IMR-90 (cell line): ENCODE measurements around the gene SLC29A3. TPM values are rescaled to one million over a fixed set of nuclear protein-coding genes. Genes with fewer than 3 reads are reported as not detected.

Experiments used
- ATAC-seq: fragments of 200-7000 bp; cut with Tn5 transposase; 2 replicates; pipeline ENCODE4 v1.9.1; 2020; ENCODE audit warnings: low read depth, mild to moderate bottlenecking, moderate library complexity
- BruUV-seq: library from RNA; stranded (reverse); fragments of 400-500 nt; replicated peaks from 2 replicates; lab custom pipeline; 2021; lab: Mats Ljungman, UMichigan
- CTCF ChIA-PET: fragments of 300-600 bp; formaldehyde crosslinking; extraction: SDS; loops from one replicate; lab custom pipeline; 2021; ENCODE audit warnings: antibody characterized with exemption; lab: Yijun Ruan, JAX
- POLR2A ChIA-PET: fragments of 300-600 bp; sonication (Branson Sonifier 250); formaldehyde crosslinking; loops from one replicate; lab custom pipeline; 2022; ENCODE audit warnings: antibody characterized with exemption; ENCODE audit not compliant: unreplicated experiment; lab: Charles Lee
- DNase-seq: peaks from one replicate; pipeline ENCODE4 v3.0.0; 2013
- H2AFZ ChIP-seq: replicated peaks from 2 replicates; pipeline ENCODE3; 2013; ENCODE audit warnings: low read length, mild to moderate bottlenecking; ENCODE audit not compliant: poor library complexity
- H2AK5ac ChIP-seq: 2 replicates; pipeline ENCODE4 v1.6.1; 2013; ENCODE audit warnings: low read depth, low read length, inconsistent platforms
- H2AK9ac ChIP-seq: replicated peaks from 2 replicates; pipeline ENCODE3; 2013; ENCODE audit warnings: mild to moderate bottlenecking, low read depth, low read length, moderate library complexity; ENCODE audit not compliant: poor library complexity
- H2BK120ac ChIP-seq: 2 replicates; pipeline ENCODE4 v1.6.1; 2013; ENCODE audit warnings: low read depth, low read length, inconsistent platforms
- H2BK15ac ChIP-seq: 3 replicates; pipeline ENCODE4 v1.6.1; 2013; ENCODE audit warnings: low read depth, low read length, inconsistent platforms
- H2BK20ac ChIP-seq: 2 replicates; pipeline ENCODE4 v1.6.1; 2013; ENCODE audit warnings: low read depth, mild to moderate bottlenecking, inconsistent platforms, low read length, moderate library complexity
- H2BK5ac ChIP-seq: 2 replicates; pipeline ENCODE4 v1.6.1; 2013; ENCODE audit warnings: mild to moderate bottlenecking, low read depth, low read length, inconsistent platforms; ENCODE audit not compliant: poor library complexity, severe bottlenecking
- H3K14ac ChIP-seq: replicated peaks from 2 replicates; pipeline ENCODE4 v1.6.1; 2013; ENCODE audit warnings: low read depth, low read length, inconsistent platforms
- H3K18ac ChIP-seq: 2 replicates; pipeline ENCODE4 v1.6.1; 2013; ENCODE audit warnings: low read depth, low read length, control low read depth
- H3K23ac ChIP-seq: 2 replicates; pipeline ENCODE4 v1.6.1; 2013; ENCODE audit warnings: low read depth, low read length, inconsistent platforms
- H3K27ac ChIP-seq: 2 replicates; pipeline ENCODE4 v1.5.1; 2013; ENCODE audit warnings: mild to moderate bottlenecking, control low read depth, low read length; ENCODE audit not compliant: insufficient read depth
- H3K27me3 ChIP-seq: 2 replicates; pipeline ENCODE4 v1.6.1; 2013; ENCODE audit warnings: low read length; ENCODE audit not compliant: control insufficient read depth, insufficient read depth
- H3K36me3 ChIP-seq: 2 replicates; pipeline ENCODE4 v1.6.1; 2013; ENCODE audit warnings: low read length, mixed read lengths; ENCODE audit not compliant: control insufficient read depth, insufficient read depth
- H3K4ac ChIP-seq: 2 replicates; pipeline ENCODE4 v1.6.1; 2013; ENCODE audit warnings: low read depth, low read length, inconsistent platforms
- H3K4me1 ChIP-seq: 2 replicates; pipeline ENCODE4 v1.6.1; 2013; ENCODE audit warnings: low read length, mixed read lengths; ENCODE audit not compliant: control insufficient read depth, insufficient read depth
- H3K4me2 ChIP-seq: 2 replicates; pipeline ENCODE4 v1.6.1; 2013; ENCODE audit warnings: low read depth, mild to moderate bottlenecking, control low read depth, low read length, moderate library complexity
- H3K4me3 ChIP-seq: 2 replicates; pipeline ENCODE4 v1.5.1; 2013; ENCODE audit warnings: low read depth, mild to moderate bottlenecking, control low read depth, low read length, moderate library complexity; ENCODE audit not compliant: insufficient read depth
- H3K56ac ChIP-seq: 2 replicates; pipeline ENCODE4 v1.6.1; 2013; ENCODE audit warnings: low read length, inconsistent platforms; ENCODE audit not compliant: insufficient read depth; ENCODE audit errors: extremely low read depth
- H3K79me1 ChIP-seq, 2 experiments: 2 replicates each; pipeline ENCODE4 v1.6.1; 2013; ENCODE audit warnings: low read length in 2 of 2, inconsistent platforms in 1 of 2, low read depth in 1 of 2
- H3K9ac ChIP-seq: 2 replicates; pipeline ENCODE4 v1.6.1; 2013; ENCODE audit warnings: low read depth, low read length, control low read depth
- H3K9me1 ChIP-seq: 2 replicates; pipeline ENCODE4 v1.6.1; 2013; ENCODE audit warnings: low read length, inconsistent platforms; ENCODE audit not compliant: insufficient read depth
- H3K9me3 ChIP-seq: 2 replicates; pipeline ENCODE4 v1.6.1; 2013; ENCODE audit warnings: low read length; ENCODE audit not compliant: control insufficient read depth, insufficient read depth
- H4K20me1 ChIP-seq: 2 replicates; pipeline ENCODE4 v1.6.1; 2013; ENCODE audit warnings: low read length, inconsistent platforms; ENCODE audit not compliant: insufficient read depth
- H4K5ac ChIP-seq: 2 replicates; pipeline ENCODE4 v1.6.1; 2013; ENCODE audit warnings: mild to moderate bottlenecking, low read depth, low read length, control low read depth
- H4K8ac ChIP-seq, 2 experiments: 2 replicates each; pipeline ENCODE4 v1.6.1; 2013; ENCODE audit warnings: low read depth in 2 of 2, low read length in 2 of 2, control low read depth in 1 of 2, inconsistent platforms in 1 of 2
- H4K91ac ChIP-seq: 2 replicates; pipeline ENCODE4 v1.6.1; 2013; ENCODE audit warnings: low read depth, low read length, inconsistent platforms; ENCODE audit not compliant: insufficient read depth
- BHLHE40 ChIP-seq: fragments of 150-350 bp; IDR thresholded peaks from 2 replicates; pipeline ENCODE4 v1.6.1; 2016; ENCODE audit warnings: mild to moderate bottlenecking, low read depth, low read length
- CEBPB ChIP-seq: IDR thresholded peaks from 2 replicates; pipeline ENCODE4 v1.6.1; 2012; ENCODE audit warnings: low read depth, low read length, improper control_type of control experiment
- CHD1 ChIP-seq: IDR thresholded peaks from 2 replicates; pipeline ENCODE4 v1.6.1; 2012; ENCODE audit warnings: low read depth, low read length, improper control_type of control experiment
- FOS ChIP-seq: fragments of 150-350 bp; IDR thresholded peaks from 2 replicates; pipeline ENCODE4 v1.6.1; 2016; ENCODE audit warnings: low read depth, low read length
- MAFK ChIP-seq: IDR thresholded peaks from 2 replicates; pipeline ENCODE4 v1.6.1; 2012; ENCODE audit warnings: low read depth, low read length, improper control_type of control experiment
- MAZ ChIP-seq: IDR thresholded peaks from 2 replicates; pipeline ENCODE4 v1.6.1; 2012; ENCODE audit warnings: low read depth, mild to moderate bottlenecking, low read length, improper control_type of control experiment, moderate library complexity, borderline replicate concordance
- MXI1 ChIP-seq: IDR thresholded peaks from 2 replicates; pipeline ENCODE4 v1.6.1; 2012; ENCODE audit warnings: low read depth, mild to moderate bottlenecking, low read length, moderate library complexity, borderline replicate concordance
- NFE2L2 ChIP-seq: fragments of 150-350 bp; IDR thresholded peaks from 2 replicates; pipeline ENCODE4 v1.6.1; 2016; ENCODE audit warnings: low read depth, mild to moderate bottlenecking, low read length
- RAD21 ChIP-seq: IDR thresholded peaks from 2 replicates; pipeline ENCODE4 v1.6.1; 2012; ENCODE audit warnings: low read length, improper control_type of control experiment
- RCOR1 ChIP-seq: IDR thresholded peaks from 2 replicates; pipeline ENCODE4 v1.6.1; 2012; ENCODE audit warnings: mild to moderate bottlenecking, low read length, improper control_type of control experiment; ENCODE audit not compliant: insufficient replicate concordance
- RFX5 ChIP-seq: IDR thresholded peaks from 2 replicates; pipeline ENCODE4 v1.8.0; 2012; ENCODE audit warnings: low read depth, mild to moderate bottlenecking, low read length, moderate library complexity
- SMC3 ChIP-seq: fragments of 150-350 bp; IDR thresholded peaks from 2 replicates; pipeline ENCODE4 v1.6.1; 2016; ENCODE audit warnings: low read depth, mild to moderate bottlenecking, antibody characterized with exemption, low read length, moderate library complexity
- WGBS, 2 experiments: methylation state at CpG; one replicate each; pipeline versions ENCODE4 v1.1.5 to v1.1.7; 2013; ENCODE audit warnings: missing lambda C conversion rate in 2 of 2; ENCODE audit not compliant: insufficient read length in 1 of 2; ENCODE audit errors: extremely low coverage in 2 of 2; 5-methylcytosine and 5-hydroxymethylcytosine counted together
- dilution Hi-C: fragments of 300-500 bp; cut with HindIII; formaldehyde crosslinking; loops from one replicate; pipeline ENCODE4 v1.14.3; 2018; ENCODE audit warnings: low sequenced_read_pairs; ENCODE audit not compliant: unreplicated experiment
- in situ Hi-C: fragments of 300-500 bp; cut with MboI; formaldehyde crosslinking; loops from 3 replicates; pipeline ENCODE4 v1.14.3; 2019; ENCODE audit warnings: low sequenced_read_pairs, inconsistent platforms, mixed read lengths
- intact Hi-C: fragments of 100-400 bp; cut with micrococcal nuclease; formaldehyde crosslinking; loops from 2 replicates; pipeline ENCODE4 v1.10.0; 2022
- polyA plus RNA-seq, 3 experiments: library from polyadenylated mRNA; depleted of rRNA; stranded (reverse); fragments of >200 nt; gene quantifications; 2 replicates each; pipeline ENCODE4 v1.2.3, GENCODE V29; 2012; ENCODE audit warnings: low replicate concordance in 1 of 3
- total RNA-seq: library from RNA; depleted of rRNA; stranded (reverse); fragments of >200 nt; gene quantifications from 2 replicates; pipeline ENCODE4 v1.2.3, GENCODE V29; 2012
- TF ChIP-seq, protein P1 (sequence below): fragments of 150-350 bp; IDR thresholded peaks from 2 replicates; pipeline ENCODE4 v1.6.1; 2016; ENCODE audit warnings: low read depth, mild to moderate bottlenecking, low read length, moderate library complexity, borderline replicate concordance
- TF ChIP-seq, protein P2 (sequence below): conservative IDR thresholded peaks from 2 replicates; pipeline ENCODE4 v1.5.1; 2012; ENCODE audit warnings: mild to moderate bottlenecking, low read depth, low read length, improper control_type of control experiment
- TF ChIP-seq, protein P3 (sequence below): fragments of 150-350 bp; IDR thresholded peaks from 2 replicates; pipeline ENCODE4 v1.6.1; 2017; ENCODE audit warnings: mild to moderate bottlenecking, antibody characterized with exemption, low read length, low read depth

Gene SLC29A3
- total and polyA plus RNA-seq, 2 of the 4 experiments (the other 2 are of a cell fraction), result 0.72 to 3.0 TPM

DNA sequence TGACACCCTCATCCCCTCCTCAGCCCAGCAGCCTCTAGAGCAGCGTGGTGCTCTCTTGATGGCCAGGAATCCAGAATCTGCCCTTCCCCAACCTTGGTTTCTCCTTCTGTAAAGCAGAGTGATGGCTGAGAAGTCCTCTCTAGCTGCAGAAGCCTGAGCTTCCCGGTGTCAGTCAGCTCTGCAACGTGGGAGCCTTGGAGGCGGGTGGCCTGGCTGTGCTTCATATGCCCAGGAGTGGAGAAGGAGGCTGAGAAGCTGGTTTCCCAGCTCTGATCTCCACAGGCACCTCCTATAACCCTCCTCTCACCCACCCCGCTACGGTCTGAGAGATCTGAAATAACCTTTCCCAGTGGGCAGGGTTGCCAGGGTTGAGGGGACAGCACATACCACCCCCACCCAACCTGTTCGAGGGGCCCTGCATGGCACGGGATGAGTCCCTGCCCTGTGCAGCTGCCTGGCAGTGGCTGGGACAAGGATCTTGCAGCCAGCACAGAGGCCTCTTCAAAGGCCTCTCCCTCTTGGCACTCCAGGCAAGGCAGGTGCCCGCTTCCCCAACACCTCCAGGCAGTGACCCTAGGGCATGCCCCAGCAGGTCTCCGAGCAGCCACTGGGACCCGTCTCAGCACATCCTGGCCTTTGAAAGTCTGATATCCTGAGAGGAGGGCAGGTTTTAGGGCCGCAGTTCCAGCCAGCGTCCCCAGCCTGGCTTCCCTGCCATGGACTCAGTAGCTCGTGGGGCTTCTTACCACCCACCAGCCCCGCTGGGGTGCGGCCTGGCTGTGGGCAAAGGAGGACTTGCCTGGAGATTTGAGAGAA is 18.3 kb upstream of the SLC29A3 start:
- ATAC-seq (no peak), DNase-seq (no peak)
- no CpG with 5 or more reads among the region's 16 CpGs for WGBS, 2 experiments
- Histone ChIP-seq H3K4me3 (no peak overlapping the region), H3K27me3 (no peaks in the 10 kb centered on the region), H3K27ac (no peak overlapping the region), H3K79me1 (no peaks in the 10 kb centered on the region), H3K36me3 (peaks cover 5% of the 10 kb centered on the region; the same call in 1 of the 2 replicates), H4K8ac (no peak overlapping the region), H3K56ac (no peak overlapping the region), H3K14ac (no peak overlapping the region), H3K9me3 (no peaks in the 10 kb centered on the region), H3K4me1 (no peaks in the 10 kb centered on the region), H2AK9ac (no peak overlapping the region), H2BK120ac (no peak overlapping the region), H3K18ac (no peak overlapping the region), H4K5ac (no peak overlapping the region), H2BK15ac (no peak overlapping the region), H3K4me2 (no peak overlapping the region), H3K9me1 (no peaks in the 10 kb centered on the region), H2BK20ac (no peak overlapping the region), H3K23ac (no peak overlapping the region), H3K4ac (no peak overlapping the region), H2AFZ (no peak overlapping the region), H2AK5ac (no peak overlapping the region), H4K91ac (no peak overlapping the region), H3K9ac (no peak overlapping the region), H4K20me1 (no peaks in the 10 kb centered on the region), H2BK5ac (no peak overlapping the region)
- in situ Hi-C loops (no loop called here), intact Hi-C loops (no loop called here), dilution Hi-C loops (no loop called here)
- no TSS peak for BruUV-seq
- TF ChIP-seq RFX5 (no peak), SMC3 (no peak), RAD21 (no peak), BHLHE40 (no peak), MAZ (no peak), NFE2L2 (no peak), CEBPB (no peak), MXI1 (no peak), RCOR1 (no peak), FOS (no peak), CHD1 (no peak), MAFK (no peak)
- TF ChIP-seq, protein P1, sequence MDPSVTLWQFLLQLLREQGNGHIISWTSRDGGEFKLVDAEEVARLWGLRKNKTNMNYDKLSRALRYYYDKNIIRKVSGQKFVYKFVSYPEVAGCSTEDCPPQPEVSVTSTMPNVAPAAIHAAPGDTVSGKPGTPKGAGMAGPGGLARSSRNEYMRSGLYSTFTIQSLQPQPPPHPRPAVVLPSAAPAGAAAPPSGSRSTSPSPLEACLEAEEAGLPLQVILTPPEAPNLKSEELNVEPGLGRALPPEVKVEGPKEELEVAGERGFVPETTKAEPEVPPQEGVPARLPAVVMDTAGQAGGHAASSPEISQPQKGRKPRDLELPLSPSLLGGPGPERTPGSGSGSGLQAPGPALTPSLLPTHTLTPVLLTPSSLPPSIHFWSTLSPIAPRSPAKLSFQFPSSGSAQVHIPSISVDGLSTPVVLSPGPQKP, result no peak
- TF ChIP-seq, protein P2, sequence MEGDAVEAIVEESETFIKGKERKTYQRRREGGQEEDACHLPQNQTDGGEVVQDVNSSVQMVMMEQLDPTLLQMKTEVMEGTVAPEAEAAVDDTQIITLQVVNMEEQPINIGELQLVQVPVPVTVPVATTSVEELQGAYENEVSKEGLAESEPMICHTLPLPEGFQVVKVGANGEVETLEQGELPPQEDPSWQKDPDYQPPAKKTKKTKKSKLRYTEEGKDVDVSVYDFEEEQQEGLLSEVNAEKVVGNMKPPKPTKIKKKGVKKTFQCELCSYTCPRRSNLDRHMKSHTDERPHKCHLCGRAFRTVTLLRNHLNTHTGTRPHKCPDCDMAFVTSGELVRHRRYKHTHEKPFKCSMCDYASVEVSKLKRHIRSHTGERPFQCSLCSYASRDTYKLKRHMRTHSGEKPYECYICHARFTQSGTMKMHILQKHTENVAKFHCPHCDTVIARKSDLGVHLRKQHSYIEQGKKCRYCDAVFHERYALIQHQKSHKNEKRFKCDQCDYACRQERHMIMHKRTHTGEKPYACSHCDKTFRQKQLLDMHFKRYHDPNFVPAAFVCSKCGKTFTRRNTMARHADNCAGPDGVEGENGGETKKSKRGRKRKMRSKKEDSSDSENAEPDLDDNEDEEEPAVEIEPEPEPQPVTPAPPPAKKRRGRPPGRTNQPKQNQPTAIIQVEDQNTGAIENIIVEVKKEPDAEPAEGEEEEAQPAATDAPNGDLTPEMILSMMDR, result no peak
- TF ChIP-seq, protein P3, sequence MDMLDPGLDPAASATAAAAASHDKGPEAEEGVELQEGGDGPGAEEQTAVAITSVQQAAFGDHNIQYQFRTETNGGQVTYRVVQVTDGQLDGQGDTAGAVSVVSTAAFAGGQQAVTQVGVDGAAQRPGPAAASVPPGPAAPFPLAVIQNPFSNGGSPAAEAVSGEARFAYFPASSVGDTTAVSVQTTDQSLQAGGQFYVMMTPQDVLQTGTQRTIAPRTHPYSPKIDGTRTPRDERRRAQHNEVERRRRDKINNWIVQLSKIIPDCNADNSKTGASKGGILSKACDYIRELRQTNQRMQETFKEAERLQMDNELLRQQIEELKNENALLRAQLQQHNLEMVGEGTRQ, result no peak
- ChIA-PET CTCF (no interaction called here), POLR2A (no interaction called here)
